DMS 273 (cell line): Measurements from ENCODE around the gene CRKL.
A peak's percentile ranks its signal among the peaks of the same experiment; 100 is the strongest.
"Not testable (repeated sequence)": the region's sequence is repeated elsewhere in the genome, so short reads cannot be mapped to it uniquely, and the experiment has no call there.

Experiments used
- DNase-seq: peaks from one replicate; lab custom pipeline; 2025; ENCODE audit not compliant: unreplicated experiment; lab: John Stamatoyannopoulos, UW

Gene CRKL

GRCh38 chr22:20901093-20902033 lies 15.8 kb upstream of the CRKL start:
- not testable (repeated sequence) for DNase-seq

DNA sequence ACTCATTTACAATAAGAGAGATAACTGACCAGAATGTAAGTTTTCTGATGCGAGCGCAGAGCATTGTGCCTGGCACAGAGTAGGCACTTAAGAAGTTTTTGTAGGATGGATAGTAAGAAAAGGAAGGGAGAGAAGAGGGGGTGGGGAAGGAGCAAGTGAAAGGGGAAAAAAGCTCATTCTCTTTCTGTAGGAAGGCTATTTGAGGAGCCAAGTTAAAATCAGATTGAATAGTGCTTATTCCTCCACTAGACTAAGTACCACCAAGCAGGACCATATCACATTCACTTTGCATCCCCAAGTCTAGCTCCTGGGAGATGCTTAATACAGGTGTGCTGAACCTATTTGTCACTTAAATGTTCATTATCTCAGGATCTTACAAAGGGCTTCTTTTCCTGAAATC lies 14.1 kb upstream of the CRKL start:
- no peak for DNase-seq

DNA sequence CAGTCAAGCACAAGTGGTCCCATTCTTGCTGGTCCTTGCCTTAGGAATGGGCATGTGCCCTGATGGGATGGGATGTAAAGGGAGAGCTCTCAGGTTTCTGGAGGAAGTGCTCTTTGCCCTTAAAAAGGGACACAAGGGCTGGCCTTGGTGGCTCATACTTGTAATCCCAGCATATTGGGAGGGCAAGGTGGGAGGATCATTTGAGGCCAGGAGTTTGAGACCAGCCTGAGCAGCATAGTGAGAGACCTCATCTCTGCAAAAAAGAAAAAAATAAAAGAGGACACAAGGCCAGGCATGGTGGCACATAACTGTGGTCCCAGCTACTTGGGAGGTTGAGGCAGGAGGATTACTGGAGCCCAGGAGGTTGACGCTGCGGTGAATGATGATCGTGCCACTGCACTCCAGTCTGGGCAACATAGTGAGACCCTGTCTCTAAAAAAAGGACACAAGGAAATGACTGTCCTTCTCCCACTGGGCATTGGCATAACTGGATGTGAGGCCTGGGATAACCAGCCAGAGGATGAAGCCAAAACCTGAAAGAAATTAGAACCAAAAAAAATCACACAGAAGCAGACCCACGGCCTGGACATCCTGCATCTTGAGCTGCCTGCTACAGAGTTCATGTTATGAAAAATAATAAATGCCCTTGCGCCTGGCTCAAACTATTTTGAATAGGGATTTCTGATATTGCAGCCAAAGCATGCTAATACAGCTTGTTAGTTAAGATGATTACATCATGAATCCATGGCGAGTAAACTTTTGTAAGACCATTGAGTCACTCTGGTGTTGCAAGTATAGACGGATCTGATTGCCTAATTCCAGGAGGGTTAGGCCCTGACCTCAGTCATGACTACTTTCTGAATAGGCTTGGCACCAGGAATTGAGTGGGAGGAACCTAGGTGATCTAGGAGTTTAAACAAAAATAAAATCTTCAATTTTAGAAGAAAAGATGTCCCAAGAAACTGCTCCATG lies 12.9 kb upstream of the CRKL start:
- DNase-seq = peak; percentile 40

GRCh38 chr22:20904980-20905355 lies 12.2 kb upstream of the CRKL start:
- peak; percentile 44 for DNase-seq

- peak; percentile 55 for DNase-seq
Observed at GRCh38 chr22:20905415-20906386, 11.5 kb upstream of the CRKL start.

DNA sequence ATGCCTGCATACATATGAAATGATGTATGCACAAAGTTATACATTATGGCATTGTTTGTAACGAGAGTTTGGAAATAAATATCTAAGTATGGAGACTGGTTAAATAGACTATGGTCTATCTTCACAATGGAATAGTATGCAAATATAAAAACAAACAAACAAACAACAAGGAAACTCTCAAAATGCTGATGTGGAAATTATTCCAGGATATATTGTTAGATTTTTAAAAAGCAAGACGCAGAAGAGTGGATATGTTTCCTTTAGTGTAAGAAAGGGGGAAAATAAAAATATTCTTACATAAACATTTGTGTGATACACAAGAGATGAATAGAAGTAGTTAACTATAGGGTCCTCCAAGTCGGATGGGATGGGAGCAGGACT lies 10.8 kb upstream of the CRKL start:
- DNase-seq = no peak

- DNase-seq = not testable (repeated sequence)
Observed at GRCh38 chr22:20908717-20909116, 8.5 kb upstream of the CRKL start.

DNA sequence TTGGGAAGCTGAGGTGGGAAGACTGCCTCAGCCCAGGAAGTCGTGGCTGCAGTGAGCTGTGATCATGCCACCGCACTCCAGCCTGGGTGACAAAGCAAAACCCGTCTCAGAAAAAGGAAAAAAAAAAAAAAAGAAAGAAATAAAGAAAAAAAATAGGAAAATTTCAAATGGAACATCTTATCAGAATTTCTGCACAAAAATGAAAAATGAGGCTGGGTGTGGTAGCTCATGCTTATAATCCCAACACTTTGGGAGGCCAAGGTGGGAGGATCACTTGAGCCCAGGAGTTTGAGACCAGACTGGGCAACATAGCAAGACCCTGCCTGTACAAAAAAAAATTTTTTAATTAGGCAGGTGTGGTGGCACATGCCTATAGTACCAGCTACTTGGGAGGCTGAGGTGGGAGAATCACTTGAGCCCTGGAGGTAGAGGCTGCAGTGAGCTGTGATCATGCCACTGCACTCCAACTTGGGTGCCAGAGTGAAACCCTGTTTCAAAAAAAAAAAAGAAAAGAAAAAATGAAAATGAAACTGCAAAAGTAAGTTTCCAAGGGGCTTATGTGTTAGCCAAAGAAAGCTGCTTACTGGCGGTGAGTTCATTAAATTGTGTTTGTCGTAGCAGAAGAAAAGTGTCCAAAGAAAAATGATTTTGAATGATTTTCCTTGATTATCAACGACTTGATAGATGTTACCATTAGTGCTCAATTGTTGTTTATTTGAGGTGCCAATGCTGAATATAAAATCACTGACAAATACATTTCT lies 7.5 kb upstream of the CRKL start:
- DNase-seq = no peak

DNA sequence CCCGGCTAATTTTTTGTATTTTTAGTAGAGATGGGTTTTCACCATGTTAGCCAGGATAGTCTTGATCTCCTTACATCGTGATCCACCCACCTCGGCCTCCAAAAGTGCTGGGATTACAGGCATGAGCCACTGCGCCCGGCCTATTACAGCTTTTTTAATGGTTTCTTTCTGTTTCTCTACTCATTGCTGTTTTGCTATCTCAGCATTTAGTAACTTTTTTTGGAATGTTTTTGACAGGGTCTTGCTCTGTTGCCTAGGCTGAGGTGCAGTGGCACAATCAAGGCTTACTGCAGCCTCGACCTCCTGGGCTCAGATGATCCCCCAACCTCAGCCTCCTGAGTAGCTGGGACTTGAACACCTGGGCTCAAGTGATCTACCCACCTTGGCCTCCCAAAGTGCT lies 4.7 kb upstream of the CRKL start:
- DNase-seq = no peak

DNA sequence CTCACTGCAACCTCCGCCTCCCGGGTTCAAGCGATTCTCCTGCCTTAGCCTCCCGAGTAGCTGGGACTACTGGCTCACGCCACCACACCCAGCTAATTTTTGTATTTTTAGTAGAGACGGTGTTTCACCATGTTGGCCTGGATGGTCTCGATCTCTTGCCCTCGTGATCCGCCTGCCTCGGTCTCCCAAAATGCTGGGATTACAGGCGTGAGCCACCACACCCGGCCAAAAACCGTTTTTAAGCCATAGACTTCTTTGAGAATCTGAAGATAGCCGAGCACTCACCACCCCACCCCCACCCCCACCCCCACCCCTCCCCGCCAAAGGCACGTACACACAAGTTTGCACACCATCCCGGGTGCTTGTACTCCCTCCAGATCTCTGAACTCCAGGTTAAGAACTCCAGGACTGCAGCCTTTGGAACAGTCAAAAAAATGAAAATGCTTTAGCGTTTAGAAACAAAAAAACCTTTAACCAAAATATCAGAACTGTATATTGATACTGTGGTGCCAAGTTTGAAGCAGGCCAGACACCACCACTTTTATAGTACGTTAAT lies 1.5 kb downstream of the CRKL start:
- DNase-seq = peak; percentile 39

GRCh38 chr22:20919718-20920117 lies 2.5 kb downstream of the CRKL start:
- DNase-seq = no peak

GRCh38 chr22:20920881-20921203 lies 3.6 kb downstream of the CRKL start:
- DNase-seq = no peak

DNA sequence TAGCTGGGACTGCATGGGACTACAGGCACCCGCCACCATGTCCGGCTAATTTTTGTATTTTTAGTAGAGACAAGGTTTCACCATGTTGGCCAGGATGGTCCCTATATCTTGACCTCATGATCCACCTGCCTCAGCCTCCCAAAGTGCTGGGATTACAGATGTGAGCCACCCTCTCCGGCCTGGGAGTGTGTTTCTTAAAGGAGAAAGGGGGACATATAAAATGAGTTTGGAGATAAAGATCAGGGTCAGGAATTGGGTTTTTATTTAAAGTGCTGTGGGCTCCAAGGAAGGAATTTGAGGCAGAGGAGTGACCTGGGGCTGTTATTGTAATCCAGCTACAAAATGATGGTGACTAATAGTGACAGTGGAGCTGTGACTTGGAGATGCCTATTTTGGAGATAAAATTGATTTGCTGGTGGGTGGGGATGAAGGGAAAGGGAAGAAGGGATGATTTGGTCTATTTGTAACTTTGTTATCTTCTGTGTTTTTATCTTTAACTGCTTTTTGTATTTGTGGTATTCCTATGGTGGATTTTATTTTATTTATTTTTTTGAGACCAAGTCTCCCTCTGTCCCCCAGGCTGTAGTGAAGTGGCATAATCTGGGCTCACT lies 5.0 kb downstream of the CRKL start:
- no peak for DNase-seq

DNA sequence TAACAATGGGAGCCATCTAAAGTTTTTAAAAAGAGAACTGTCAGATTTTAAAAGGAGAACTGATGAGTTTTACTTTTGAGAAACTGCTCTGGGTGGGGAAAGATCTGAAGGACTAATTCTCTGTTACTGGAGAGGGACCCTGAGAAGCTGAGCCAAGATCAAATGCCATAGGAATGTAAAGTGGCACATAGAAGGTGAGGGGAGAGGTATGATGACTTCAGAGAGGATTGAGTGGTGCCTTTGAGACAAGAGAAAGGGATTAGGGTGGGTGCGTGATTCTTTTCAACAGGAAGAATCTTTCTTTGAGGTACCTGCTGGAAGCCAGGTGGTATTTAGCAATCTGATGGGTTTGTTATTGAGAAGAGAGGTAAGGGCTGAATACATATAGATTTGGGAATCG lies 9.0 kb downstream of the CRKL start:
- no peak for DNase-seq

- no peak for DNase-seq
Observed at GRCh38 chr22:20927940-20928572, 10.8 kb downstream of the CRKL start.

GRCh38 chr22:20928573-20928967 lies 11.4 kb downstream of the CRKL start:
- DNase-seq = no peak

GRCh38 chr22:20930004-20930403 lies 12.8 kb downstream of the CRKL start:
- no peak for DNase-seq

DNA sequence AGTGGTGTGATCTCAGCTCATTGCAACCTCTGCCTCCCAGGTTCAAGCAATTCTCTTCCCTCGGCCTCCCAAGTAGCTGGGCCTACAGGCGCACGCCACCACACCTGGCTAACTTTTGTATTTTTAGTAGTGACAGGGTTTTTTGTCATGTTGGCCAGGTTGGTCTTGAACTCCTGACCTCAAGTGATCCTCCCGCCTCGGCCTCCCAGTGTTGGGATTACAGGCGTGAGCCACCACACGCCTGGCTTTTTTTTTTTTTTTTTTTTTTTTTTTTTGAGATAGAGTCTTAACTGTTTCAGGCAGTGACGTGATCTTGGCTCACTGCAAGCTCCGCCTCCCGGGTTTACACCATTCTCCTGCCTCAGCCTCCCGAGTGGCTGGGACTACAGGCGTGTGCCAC lies 13.2 kb downstream of the CRKL start:
- DNase-seq = not testable (repeated sequence)

- DNase-seq = no peak
Observed at GRCh38 chr22:20931126-20931654, 14.0 kb downstream of the CRKL start.
